HEK293T (cell line): ENCODE measurements around the gene IRX1.

ENCODE experiments used
- ELF4 ChIP-seq: fragments of 450-650 bp; IDR thresholded peaks from 2 replicates; pipeline ENCODE4 v1.6.1; 2017; ENCODE audit warnings: antibody characterized with exemption
- FOXK2 ChIP-seq: fragments of 450-650 bp; IDR thresholded peaks from 2 replicates; pipeline ENCODE4 v1.6.1; 2016; ENCODE audit warnings: mild to moderate bottlenecking
- FOXM1 ChIP-seq: fragments of 450-650 bp; IDR thresholded peaks from 2 replicates; pipeline ENCODE4 v1.6.1; 2017; ENCODE audit warnings: mild to moderate bottlenecking, borderline replicate concordance
- SP1 ChIP-seq: fragments of 450-650 bp; IDR thresholded peaks from 2 replicates; pipeline ENCODE4 v1.6.1; 2017
- SUZ12 ChIP-seq: fragments of 450-650 bp; IDR thresholded peaks from 2 replicates; pipeline ENCODE4 v1.6.1; 2016; ENCODE audit warnings: mild to moderate bottlenecking
- TARDBP ChIP-seq: fragments of 450-650 bp; IDR thresholded peaks from 2 replicates; pipeline ENCODE4 v1.6.1; 2016
- ZNF384 ChIP-seq: fragments of 450-650 bp; IDR thresholded peaks from 2 replicates; pipeline ENCODE4 v1.6.1; 2016
- TF ChIP-seq, protein P1 (sequence below): fragments of 450-650 bp; IDR thresholded peaks from 2 replicates; pipeline ENCODE4 v1.6.1; 2016

DNA sequence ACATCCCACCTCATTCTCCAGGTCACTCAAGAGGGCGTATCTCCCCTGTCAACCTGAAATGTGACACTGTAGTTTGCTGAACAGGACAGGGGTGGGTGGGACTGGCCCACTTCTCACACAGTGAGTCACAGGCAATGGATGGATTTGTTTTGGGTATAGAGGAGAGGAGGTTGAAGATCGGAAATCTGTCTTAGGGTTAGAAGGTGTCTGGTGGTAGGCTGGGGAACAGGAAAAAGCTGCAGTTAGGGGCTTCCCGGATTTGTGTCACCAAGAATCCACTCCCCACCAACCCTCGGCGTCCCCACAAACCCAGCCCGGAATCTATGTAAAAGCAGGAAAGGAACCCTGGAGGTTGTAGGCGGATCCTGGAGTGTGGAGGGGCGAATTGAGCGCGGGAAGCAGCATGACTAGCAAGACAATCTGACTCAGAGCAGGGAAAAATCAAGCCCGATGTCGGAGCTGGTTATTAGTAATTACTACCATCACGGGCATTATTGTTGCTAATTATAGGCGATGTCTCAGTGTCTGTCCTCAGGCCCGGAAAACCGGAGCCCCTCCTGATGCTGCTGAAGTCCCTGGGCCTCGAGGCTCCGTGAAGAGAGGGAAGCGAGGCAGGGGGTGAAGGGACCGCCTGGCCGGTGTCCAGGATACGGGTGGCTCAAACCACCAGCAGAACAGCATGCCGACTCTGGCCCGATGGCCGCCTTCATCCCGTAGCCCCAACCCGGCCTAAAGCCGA, 1.7 kb upstream of the IRX1 start:
- TF ChIP-seq FOXK2 (no peak), SP1 (no peak), SUZ12 (no peak), ZNF384 (no peak), TARDBP (no peak), FOXM1 (no peak), ELF4 (no peak)
- TF ChIP-seq, protein P1, sequence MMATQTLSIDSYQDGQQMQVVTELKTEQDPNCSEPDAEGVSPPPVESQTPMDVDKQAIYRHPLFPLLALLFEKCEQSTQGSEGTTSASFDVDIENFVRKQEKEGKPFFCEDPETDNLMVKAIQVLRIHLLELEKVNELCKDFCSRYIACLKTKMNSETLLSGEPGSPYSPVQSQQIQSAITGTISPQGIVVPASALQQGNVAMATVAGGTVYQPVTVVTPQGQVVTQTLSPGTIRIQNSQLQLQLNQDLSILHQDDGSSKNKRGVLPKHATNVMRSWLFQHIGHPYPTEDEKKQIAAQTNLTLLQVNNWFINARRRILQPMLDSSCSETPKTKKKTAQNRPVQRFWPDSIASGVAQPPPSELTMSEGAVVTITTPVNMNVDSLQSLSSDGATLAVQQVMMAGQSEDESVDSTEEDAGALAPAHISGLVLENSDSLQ, result no peak
